HUES48 (cell line): Measurements from ENCODE around the gene PRDM15.

Experiments
- H3K27ac ChIP-seq: one replicate; pipeline ENCODE4 v1.7.0; 2013; ENCODE audit warnings: low read depth, low read length, inconsistent platforms
- H3K27me3 ChIP-seq: 2 replicates; pipeline ENCODE4 v1.6.1; 2013; ENCODE audit warnings: mild to moderate bottlenecking, low read length; ENCODE audit not compliant: control insufficient read depth, insufficient read depth
- H3K36me3 ChIP-seq: 2 replicates; pipeline ENCODE4 v1.6.1; 2013; ENCODE audit warnings: low read length; ENCODE audit not compliant: control insufficient read depth, insufficient read depth
- H3K4me1 ChIP-seq: 2 replicates; pipeline ENCODE4 v1.6.1; 2013; ENCODE audit warnings: mild to moderate bottlenecking, low read length; ENCODE audit not compliant: control insufficient read depth, insufficient read depth
- H3K4me3 ChIP-seq: 2 replicates; pipeline ENCODE4 v1.5.1; 2013; ENCODE audit warnings: mild to moderate bottlenecking, low read depth, low read length
- H3K9ac ChIP-seq: 2 replicates; pipeline ENCODE4 v1.6.1; 2013; ENCODE audit warnings: mild to moderate bottlenecking, low read depth, low read length, moderate library complexity
- H3K9me3 ChIP-seq: 2 replicates; pipeline ENCODE4 v1.6.1; 2013; ENCODE audit warnings: low read length; ENCODE audit not compliant: control insufficient read depth, insufficient read depth

Gene PRDM15

GRCh38 chr21:41897047-41897669 lies 18.0 kb upstream of the PRDM15 start:
- Histone ChIP-seq H3K4me3 (no peak overlapping the region), H3K4me1 (peaks cover 35% of the 10 kb centered on the region), H3K27me3 (no peaks in the 10 kb centered on the region), H3K9me3 (no peaks in the 10 kb centered on the region), H3K36me3 (0 out of 2 replicates have a peak, but pooled peaks cover 6% of the 10 kb centered on the region), H3K27ac (no peak overlapping the region), H3K9ac (no peak overlapping the region)

GRCh38 chr21:41895643-41896493 lies 16.7 kb upstream of the PRDM15 start:
- no peaks in the 10 kb centered on the region for H3K27me3 ChIP-seq
- no peak overlapping the region for H3K27ac ChIP-seq
- peaks cover 35% of the 10 kb centered on the region for H3K4me1 ChIP-seq
- H3K36me3 ChIP-seq = no peaks in the 10 kb centered on the region
- H3K9ac ChIP-seq = no peak overlapping the region
- no peak overlapping the region for H3K4me3 ChIP-seq
- H3K9me3 ChIP-seq = no peaks in the 10 kb centered on the region

- Histone ChIP-seq H3K4me3 (no peak overlapping the region), H3K27ac (no peak overlapping the region), H3K27me3 (no peaks in the 10 kb centered on the region), H3K4me1 (peaks cover 35% of the 10 kb centered on the region), H3K9ac (no peak overlapping the region), H3K36me3 (no peaks in the 10 kb centered on the region), H3K9me3 (no peaks in the 10 kb centered on the region)
Measured at GRCh38 chr21:41894922-41895557, 15.9 kb upstream of the PRDM15 start.

- H3K9ac ChIP-seq = no peak overlapping the region
- no peaks in the 10 kb centered on the region for H3K36me3 ChIP-seq
- no peak overlapping the region for H3K4me3 ChIP-seq
- no peak overlapping the region for H3K27ac ChIP-seq
- peaks cover 35% of the 10 kb centered on the region for H3K4me1 ChIP-seq
- H3K9me3 ChIP-seq = no peaks in the 10 kb centered on the region
- H3K27me3 ChIP-seq = no peaks in the 10 kb centered on the region
Measured at GRCh38 chr21:41894511-41894910, 15.4 kb upstream of the PRDM15 start.

GRCh38 chr21:41892726-41893125 lies 13.6 kb upstream of the PRDM15 start:
- H3K9me3 ChIP-seq = no peaks in the 10 kb centered on the region
- peaks cover 26% of the 10 kb centered on the region for H3K4me1 ChIP-seq
- no peaks in the 10 kb centered on the region for H3K36me3 ChIP-seq
- no peak overlapping the region for H3K4me3 ChIP-seq
- H3K9ac ChIP-seq = no peak overlapping the region
- no peak overlapping the region for H3K27ac ChIP-seq
- H3K27me3 ChIP-seq = no peaks in the 10 kb centered on the region

GRCh38 chr21:41891132-41891531 lies 12.0 kb upstream of the PRDM15 start:
- Histone ChIP-seq H3K4me3 (no peak overlapping the region), H3K9me3 (no peaks in the 10 kb centered on the region), H3K9ac (no peak overlapping the region), H3K27ac (no peak overlapping the region), H3K4me1 (peaks cover 10% of the 10 kb centered on the region), H3K36me3 (no peaks in the 10 kb centered on the region), H3K27me3 (no peaks in the 10 kb centered on the region)

- Histone ChIP-seq H3K4me3 (no peak overlapping the region), H3K9me3 (no peaks in the 10 kb centered on the region), H3K27me3 (no peaks in the 10 kb centered on the region), H3K9ac (no peak overlapping the region), H3K27ac (no peak overlapping the region), H3K4me1 (peaks cover 5% of the 10 kb centered on the region), H3K36me3 (no peaks in the 10 kb centered on the region)
Measured at GRCh38 chr21:41890355-41890754, 11.2 kb upstream of the PRDM15 start.

GRCh38 chr21:41888749-41889376 lies 9.7 kb upstream of the PRDM15 start:
- Histone ChIP-seq H3K4me1 (peaks cover 8% of the 10 kb centered on the region), H3K27ac (no peak overlapping the region), H3K4me3 (no peak overlapping the region), H3K36me3 (no peaks in the 10 kb centered on the region), H3K27me3 (no peaks in the 10 kb centered on the region), H3K9ac (no peak overlapping the region), H3K9me3 (no peaks in the 10 kb centered on the region)

- peaks cover 8% of the 10 kb centered on the region for H3K4me1 ChIP-seq
- H3K9ac ChIP-seq = no peak overlapping the region
- no peaks in the 10 kb centered on the region for H3K36me3 ChIP-seq
- H3K4me3 ChIP-seq = no peak overlapping the region
- H3K27me3 ChIP-seq = no peaks in the 10 kb centered on the region
- no peak overlapping the region for H3K27ac ChIP-seq
- no peaks in the 10 kb centered on the region for H3K9me3 ChIP-seq
Measured at GRCh38 chr21:41887667-41888066, 8.5 kb upstream of the PRDM15 start.

GRCh38 chr21:41886328-41886727 lies 7.2 kb upstream of the PRDM15 start:
- Histone ChIP-seq H3K36me3 (no peaks in the 10 kb centered on the region), H3K4me1 (peaks cover 8% of the 10 kb centered on the region), H3K27ac (no peak overlapping the region)

More at GRCh38 chr21:41886328-41886727, 7.2 kb upstream of the PRDM15 start:
- Histone ChIP-seq H3K9ac (no peak overlapping the region), H3K4me3 (no peak overlapping the region), H3K27me3 (no peaks in the 10 kb centered on the region), H3K9me3 (no peaks in the 10 kb centered on the region)
